Measurements from ENCODE around the gene GPD1.

The GPD1 gene

GRCh38 chr12:50072198-50072907 is 31.5 kb upstream of the GPD1 start:
- Histone ChIP-seq H3K9me3 (ENCODE audit: severe bottlenecking) (no peaks in the 10 kb centered on the region), H3K27ac (ENCODE audit: poor library complexity, severe bottlenecking) (no peak overlapping the region), H3K4me3 (ENCODE audit: severe bottlenecking) (no peak overlapping the region), H3K36me3 (ENCODE audit: low read depth) (no peaks in the 10 kb centered on the region), H3K4me1 (ENCODE audit: insufficient read depth, poor library complexity, severe bottlenecking) (no peaks in the 10 kb centered on the region), H3K27me3 (ENCODE audit: insufficient read depth, poor library complexity, severe bottlenecking) (no peaks in the 10 kb centered on the region)
- no peak for ATAC-seq (ENCODE audit: low read depth)
- no peak for DNase-seq (ENCODE audit: low spot score)
- TF ChIP-seq CTCF (IDR thresholded peaks at IDR 0.05; ENCODE audit: poor library complexity, severe bottlenecking), result no peak

- Histone ChIP-seq H3K9me3 (ENCODE audit: severe bottlenecking) (no peaks in the 10 kb centered on the region), H3K27ac (ENCODE audit: poor library complexity, severe bottlenecking) (no peak overlapping the region), H3K27me3 (ENCODE audit: insufficient read depth, poor library complexity, severe bottlenecking) (no peaks in the 10 kb centered on the region), H3K36me3 (ENCODE audit: low read depth) (no peaks in the 10 kb centered on the region), H3K4me3 (ENCODE audit: severe bottlenecking) (no peak overlapping the region), H3K4me1 (ENCODE audit: insufficient read depth, poor library complexity, severe bottlenecking) (no peaks in the 10 kb centered on the region)
- no peak for TF ChIP-seq CTCF (IDR thresholded peaks at IDR 0.05; ENCODE audit: poor library complexity, severe bottlenecking)
- DNase-seq (ENCODE audit: low spot score) (no peak), ATAC-seq (ENCODE audit: low read depth) (no peak)
Observed at GRCh38 chr12:50073206-50073605, 30.6 kb upstream of the GPD1 start.

- ATAC-seq (ENCODE audit: low read depth) (no peak), DNase-seq (ENCODE audit: low spot score) (no peak)
- no peaks in the 10 kb centered on the region for H3K36me3 ChIP-seq (ENCODE audit: low read depth)
- H3K4me1 ChIP-seq (ENCODE audit: insufficient read depth, poor library complexity, severe bottlenecking), result no peaks in the 10 kb centered on the region
- no peaks in the 10 kb centered on the region for H3K27me3 ChIP-seq (ENCODE audit: insufficient read depth, poor library complexity, severe bottlenecking)
- no peak for TF ChIP-seq CTCF (IDR thresholded peaks at IDR 0.05; ENCODE audit: poor library complexity, severe bottlenecking)
- no peaks in the 10 kb centered on the region for H3K9me3 ChIP-seq (ENCODE audit: severe bottlenecking)
- H3K27ac ChIP-seq (ENCODE audit: poor library complexity, severe bottlenecking), result no peak overlapping the region
- H3K4me3 ChIP-seq (ENCODE audit: severe bottlenecking), result no peak overlapping the region
Observed at GRCh38 chr12:50073712-50074111, 30.1 kb upstream of the GPD1 start.

- DNase-seq (ENCODE audit: low spot score), result no peak
- H3K27ac ChIP-seq (ENCODE audit: poor library complexity, severe bottlenecking), result no peak overlapping the region
- H3K27me3 ChIP-seq (ENCODE audit: insufficient read depth, poor library complexity, severe bottlenecking), result no peaks in the 10 kb centered on the region
- H3K4me1 ChIP-seq (ENCODE audit: insufficient read depth, poor library complexity, severe bottlenecking), result no peaks in the 10 kb centered on the region
- peak; percentile 92 for ATAC-seq (ENCODE audit: low read depth)
- no peak overlapping the region for H3K4me3 ChIP-seq (ENCODE audit: severe bottlenecking)
- no peaks in the 10 kb centered on the region for H3K36me3 ChIP-seq (ENCODE audit: low read depth)
- peak; percentile 91 for TF ChIP-seq CTCF (IDR thresholded peaks at IDR 0.05; ENCODE audit: poor library complexity, severe bottlenecking)
- H3K9me3 ChIP-seq (ENCODE audit: severe bottlenecking), result no peaks in the 10 kb centered on the region
Observed at GRCh38 chr12:50074936-50075807, 28.6 kb upstream of the GPD1 start.

- ATAC-seq (ENCODE audit: low read depth), result no peak
- TF ChIP-seq CTCF (IDR thresholded peaks at IDR 0.05; ENCODE audit: poor library complexity, severe bottlenecking), result no peak
- Histone ChIP-seq H3K27ac (ENCODE audit: poor library complexity, severe bottlenecking) (no peak overlapping the region), H3K4me3 (ENCODE audit: severe bottlenecking) (no peak overlapping the region), H3K9me3 (ENCODE audit: severe bottlenecking) (no peaks in the 10 kb centered on the region), H3K27me3 (ENCODE audit: insufficient read depth, poor library complexity, severe bottlenecking) (no peaks in the 10 kb centered on the region), H3K36me3 (ENCODE audit: low read depth) (no peaks in the 10 kb centered on the region), H3K4me1 (ENCODE audit: insufficient read depth, poor library complexity, severe bottlenecking) (no peaks in the 10 kb centered on the region)
- no peak for DNase-seq (ENCODE audit: low spot score)
Observed at GRCh38 chr12:50075808-50076170, 28.0 kb upstream of the GPD1 start.
